Trophoblast cell (in vitro differentiated cells and primary cell): Measurements from ENCODE around the gene MYT1.
"Not testable (repeated sequence)": the region's sequence is repeated elsewhere in the genome, so short reads cannot be mapped to it uniquely, and the experiment has no call there.

ENCODE experiments used
- DNase-seq, 2 donors: peaks; one replicate each; pipeline ENCODE4 v3.0.0-alpha.2; 2016
- H2AFZ ChIP-seq: 2 replicates; pipeline ENCODE4 v1.6.1; 2013; ENCODE audit warnings: low read length, moderate library complexity, mild to moderate bottlenecking; ENCODE audit not compliant: insufficient read depth, poor library complexity
- H2AK5ac ChIP-seq: 2 replicates; pipeline ENCODE4 v1.6.1; 2013; ENCODE audit warnings: mild to moderate bottlenecking, low read length
- H2BK120ac ChIP-seq: 2 replicates; pipeline ENCODE4 v1.6.1; 2013; ENCODE audit warnings: low read length, mild to moderate bottlenecking, moderate library complexity; ENCODE audit not compliant: insufficient read depth, poor library complexity
- H2BK12ac ChIP-seq: 2 replicates; pipeline ENCODE4 v1.6.1; 2013; ENCODE audit warnings: mild to moderate bottlenecking, low read length, moderate library complexity
- H2BK5ac ChIP-seq: 2 replicates; pipeline ENCODE4 v1.6.1; 2013; ENCODE audit warnings: low read length, low read depth, moderate library complexity, mild to moderate bottlenecking; ENCODE audit not compliant: poor library complexity
- H3K14ac ChIP-seq: 2 replicates; pipeline ENCODE4 v1.6.1; 2013; ENCODE audit warnings: mild to moderate bottlenecking, low read length
- H3K18ac ChIP-seq: 2 replicates; pipeline ENCODE4 v1.6.1; 2013; ENCODE audit warnings: mild to moderate bottlenecking, low read length
- H3K23ac ChIP-seq: 2 replicates; pipeline ENCODE4 v1.6.1; 2013; ENCODE audit warnings: low read length
- H3K27ac ChIP-seq: 2 replicates; pipeline ENCODE4 v1.5.1; 2013; ENCODE audit warnings: low read depth, mild to moderate bottlenecking, inconsistent platforms, low read length, moderate library complexity
- H3K27me3 ChIP-seq: 2 replicates; pipeline ENCODE4 v1.6.1; 2013; ENCODE audit warnings: inconsistent platforms, mild to moderate bottlenecking, low read length, moderate library complexity; ENCODE audit not compliant: insufficient read depth
- H3K36me3 ChIP-seq, 2 experiments: 1 replicate in 1 of 2; 2 replicates in 1 of 2; pipeline ENCODE4 v1.6.1; 2013; ENCODE audit warnings: low read length in 2 of 2, mild to moderate bottlenecking in 2 of 2, moderate library complexity in 1 of 2; ENCODE audit not compliant: insufficient read depth in 2 of 2, control insufficient read depth in 1 of 2
- H3K4ac ChIP-seq: 2 replicates; pipeline ENCODE4 v1.6.1; 2013; ENCODE audit warnings: low read depth, mild to moderate bottlenecking, low read length, moderate library complexity
- H3K4me1 ChIP-seq, 2 experiments: 1 replicate in 1 of 2; 2 replicates in 1 of 2; pipeline ENCODE4 v1.6.1; 2013; ENCODE audit warnings: low read length in 2 of 2, mild to moderate bottlenecking in 2 of 2, moderate library complexity in 1 of 2; ENCODE audit not compliant: insufficient read depth in 2 of 2, control insufficient read depth in 1 of 2
- H3K4me2 ChIP-seq: 2 replicates; pipeline ENCODE4 v1.6.1; 2013; ENCODE audit warnings: inconsistent platforms, mild to moderate bottlenecking, low read length, moderate library complexity
- H3K4me3 ChIP-seq: 2 replicates; pipeline ENCODE4 v1.5.1; 2013; ENCODE audit warnings: mild to moderate bottlenecking, low read depth, low read length, inconsistent platforms
- H3K79me1 ChIP-seq: one replicate; pipeline ENCODE4 v1.6.1; 2013; ENCODE audit warnings: low read length
- H3K79me2 ChIP-seq: 2 replicates; pipeline ENCODE4 v1.6.1; 2013; ENCODE audit warnings: low read length, mild to moderate bottlenecking; ENCODE audit not compliant: control insufficient read depth, insufficient read depth, poor library complexity
- H3K9ac ChIP-seq: 2 replicates; pipeline ENCODE4 v1.6.1; 2013; ENCODE audit warnings: mild to moderate bottlenecking, low read length
- H3K9me3 ChIP-seq: 2 replicates; pipeline ENCODE4 v1.6.1; 2013; ENCODE audit warnings: low read depth, mild to moderate bottlenecking, control low read depth, inconsistent platforms, low read length; ENCODE audit not compliant: insufficient read depth
- H4K12ac ChIP-seq: 2 replicates; pipeline ENCODE4 v1.6.1; 2013; ENCODE audit warnings: low read depth, mild to moderate bottlenecking, low read length, moderate library complexity
- H4K8ac ChIP-seq: 2 replicates; pipeline ENCODE4 v1.6.1; 2013; ENCODE audit warnings: low read depth, mild to moderate bottlenecking, low read length, moderate library complexity
- H4K91ac ChIP-seq: one replicate; pipeline ENCODE4 v1.6.1; 2013; ENCODE audit warnings: low read depth, mild to moderate bottlenecking, low read length, moderate library complexity
- WGBS: extraction: QIAGEN DNeasy Blood & Tissue Kit; methylation state at CpG from one replicate; pipeline ENCODE4 v1.1.7; 2013; ENCODE audit warnings: missing lambda C conversion rate; ENCODE audit not compliant: insufficient read length, insufficient coverage; ENCODE audit errors: extremely low coverage; 5-methylcytosine and 5-hydroxymethylcytosine counted together

The MYT1 gene

GRCh38 chr20:64234291-64234791 is 70.1 kb downstream of the MYT1 start:
- H3K14ac ChIP-seq: no peak overlapping the region
- H3K4me2 ChIP-seq: no peak overlapping the region
- no peak overlapping the region for H2BK120ac ChIP-seq
- no peak overlapping the region for H3K4ac ChIP-seq
- no peak for DNase-seq
- no peak overlapping the region for H4K12ac ChIP-seq
- no CpG with 5 or more reads among the region's 11 CpGs for WGBS
- H3K23ac ChIP-seq: no peak overlapping the region
- H3K79me1 ChIP-seq: no peaks in the 10 kb centered on the region
- no peaks in the 10 kb centered on the region for H3K79me2 ChIP-seq
- H4K91ac ChIP-seq: no peak overlapping the region
- H2AK5ac ChIP-seq: no peak overlapping the region
- H3K27me3 ChIP-seq: no peaks in the 10 kb centered on the region
- no peak overlapping the region for H2BK5ac ChIP-seq
- no peaks in the 10 kb centered on the region for H3K4me1 ChIP-seq
- no peaks in the 10 kb centered on the region for H3K36me3 ChIP-seq
- no peak overlapping the region for H3K9ac ChIP-seq
- H4K8ac ChIP-seq: no peak overlapping the region
- no peak overlapping the region for H3K4me3 ChIP-seq
- peaks cover 12% of the 10 kb centered on the region for H3K9me3 ChIP-seq
- no peak overlapping the region for H3K27ac ChIP-seq
- no peak overlapping the region for H3K18ac ChIP-seq
- no peak overlapping the region for H2AFZ ChIP-seq
- H2BK12ac ChIP-seq: no peak overlapping the region

- not testable (repeated sequence) for H4K91ac ChIP-seq, H3K14ac ChIP-seq, H3K4me1 ChIP-seq, H2BK12ac ChIP-seq, H3K79me2 ChIP-seq, H3K4me3 ChIP-seq, H3K18ac ChIP-seq, H3K9ac ChIP-seq, H3K79me1 ChIP-seq, H3K23ac ChIP-seq, H2BK120ac ChIP-seq, H3K4ac ChIP-seq, H3K4me2 ChIP-seq, H2AK5ac ChIP-seq, H4K12ac ChIP-seq, H3K36me3 ChIP-seq, H2AFZ ChIP-seq, H3K27me3 ChIP-seq, DNase-seq, H4K8ac ChIP-seq, H3K27ac ChIP-seq, H2BK5ac ChIP-seq
- no CpG with 5 or more reads among the region's 17 CpGs for WGBS
- H3K9me3 ChIP-seq: peaks cover 13% of the 10 kb centered on the region
Observed at GRCh38 chr20:64234921-64235565, 70.8 kb downstream of the MYT1 start.

GRCh38 chr20:64236137-64237088 is 72.2 kb downstream of the MYT1 start:
- no peaks in the 10 kb centered on the region for H3K36me3 ChIP-seq
- no peak overlapping the region for H3K9ac ChIP-seq
- no CpG with 5 or more reads among the region's 27 CpGs for WGBS
- no peak overlapping the region for H3K18ac ChIP-seq
- H3K4me3 ChIP-seq: no peak overlapping the region
- H4K12ac ChIP-seq: no peak overlapping the region
- H2AFZ ChIP-seq: no peak overlapping the region
- H3K23ac ChIP-seq: no peak overlapping the region
- H3K79me1 ChIP-seq: no peaks in the 10 kb centered on the region
- no peak overlapping the region for H4K91ac ChIP-seq
- H3K14ac ChIP-seq: no peak overlapping the region
- H2AK5ac ChIP-seq: no peak overlapping the region
- H3K79me2 ChIP-seq: no peaks in the 10 kb centered on the region
- H3K4me1 ChIP-seq: no peaks in the 10 kb centered on the region
- H2BK12ac ChIP-seq: no peak overlapping the region
- peaks cover 16% of the 10 kb centered on the region for H3K9me3 ChIP-seq
- H3K4me2 ChIP-seq: no peak overlapping the region
- no peak overlapping the region for H2BK120ac ChIP-seq
- no peak overlapping the region for H2BK5ac ChIP-seq
- no peaks in the 10 kb centered on the region for H3K27me3 ChIP-seq
- no peak overlapping the region for H3K4ac ChIP-seq
- DNase-seq: no peak
- H4K8ac ChIP-seq: no peak overlapping the region
- no peak overlapping the region for H3K27ac ChIP-seq

- H2BK5ac ChIP-seq: no peak overlapping the region
- H3K27me3 ChIP-seq: no peaks in the 10 kb centered on the region
- no CpG with 5 or more reads among the region's 17 CpGs for WGBS
- no peaks in the 10 kb centered on the region for H3K4me1 ChIP-seq
- no peaks in the 10 kb centered on the region for H3K79me2 ChIP-seq
- H4K12ac ChIP-seq: no peak overlapping the region
- H3K23ac ChIP-seq: no peak overlapping the region
- no peak overlapping the region for H2AK5ac ChIP-seq
- no peak overlapping the region for H3K27ac ChIP-seq
- no peak overlapping the region for H2BK12ac ChIP-seq
- no peaks in the 10 kb centered on the region for H3K36me3 ChIP-seq
- H3K4me2 ChIP-seq: no peak overlapping the region
- H3K4ac ChIP-seq: no peak overlapping the region
- H4K91ac ChIP-seq: no peak overlapping the region
- no peak overlapping the region for H3K9ac ChIP-seq
- no peak overlapping the region for H3K4me3 ChIP-seq
- no peaks in the 10 kb centered on the region for H3K79me1 ChIP-seq
- H4K8ac ChIP-seq: no peak overlapping the region
- no peak overlapping the region for H3K18ac ChIP-seq
- no peak for DNase-seq
- no peak overlapping the region for H3K14ac ChIP-seq
- H2BK120ac ChIP-seq: no peak overlapping the region
- H2AFZ ChIP-seq: no peak overlapping the region
- peaks cover 16% of the 10 kb centered on the region for H3K9me3 ChIP-seq
Observed at GRCh38 chr20:64237316-64237715, 73.1 kb downstream of the MYT1 start.
